Lower lobe of right lung (tissue), 2 donors: ENCODE measurements around the gene GFPT2. TPM values are rescaled to one million over a fixed set of nuclear protein-coding genes. Genes with fewer than 3 reads are reported as not detected.

ENCODE experiments used
- ATAC-seq, 2 donors: fragments of 200-7000 bp; cut with Tn5 transposase; one replicate each; pipeline ENCODE4 v1.9.1; 2020 to 2022; ENCODE audit warnings: mild to moderate bottlenecking in 2 of 2, moderate library complexity in 2 of 2
- DNase-seq: peaks from one replicate; pipeline ENCODE4 v3.0.0-alpha.2; 2020
- H3K27ac ChIP-seq: fragments of 200-600 bp; one replicate; pipeline ENCODE4 v1.8.0; 2022
- H3K27me3 ChIP-seq: fragments of 200-600 bp; one replicate; pipeline ENCODE4 v1.8.0; 2022; ENCODE audit warnings: low read depth
- H3K36me3 ChIP-seq: fragments of 200-600 bp; one replicate; pipeline ENCODE4 v1.8.0; 2022; ENCODE audit warnings: mild to moderate bottlenecking
- H3K4me1 ChIP-seq: fragments of 200-600 bp; one replicate; pipeline ENCODE4 v1.8.0; 2022
- H3K4me3 ChIP-seq: fragments of 200-600 bp; one replicate; pipeline ENCODE4 v1.8.0; 2022; ENCODE audit warnings: mild to moderate bottlenecking
- H3K9me3 ChIP-seq: fragments of 200-600 bp; one replicate; pipeline ENCODE4 v1.8.0; 2022
- intact Hi-C: fragments of 100-400 bp; cut with DNase I; formaldehyde crosslinking; loops from one replicate; pipeline ENCODE4 v1.11.0; 2022
- total RNA-seq: library from RNA; stranded (reverse); fragmentation: NEBNext Ultra II Directional; extraction: Animal tissue kit (Norgen Biotek cat#: 25700); gene quantifications from one replicate; pipeline ENCODE4 v1.2.1, GENCODE V29; 2021
- TF ChIP-seq, protein P1 (sequence below): fragments of 200-600 bp; IDR thresholded peaks from one replicate; pipeline ENCODE4 v1.8.0; 2022; ENCODE audit warnings: antibody characterized with exemption, mild to moderate bottlenecking
- donor health status: DM: no; HTN: yes; CAD: no; lungs with severe emphysema.

GFPT2 gene
- total RNA-seq, 1 donor from 2014 or later = 13.4 TPM

DNA sequence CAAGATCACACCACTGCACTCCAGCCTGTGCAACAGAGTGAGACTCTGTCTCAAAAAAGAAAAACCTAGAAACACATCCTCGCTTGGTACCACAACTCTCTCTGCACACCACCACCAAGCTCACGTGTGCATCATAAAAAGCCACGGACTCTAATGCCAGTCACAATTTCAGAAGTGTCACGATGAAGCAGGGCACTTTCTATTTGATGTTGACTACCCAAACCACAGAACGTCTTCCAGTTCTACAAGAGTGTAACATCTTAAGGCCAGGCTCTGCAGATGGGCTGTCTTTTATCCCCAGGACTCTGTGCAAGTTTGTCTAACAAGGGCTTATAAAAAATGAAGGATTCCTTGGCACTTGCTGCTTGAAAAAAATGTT, 22.9 kb downstream of the GFPT2 start:
- Histone ChIP-seq H3K9me3 (no peaks in the 10 kb centered on the region), H3K4me1 (peaks cover 6% of the 10 kb centered on the region), H3K27me3 (no peaks in the 10 kb centered on the region), H3K36me3 (peaks cover 18% of the 10 kb centered on the region), H3K4me3 (no peak overlapping the region), H3K27ac (peak overlapping the region; percentile 11)
- TF ChIP-seq, protein P1, sequence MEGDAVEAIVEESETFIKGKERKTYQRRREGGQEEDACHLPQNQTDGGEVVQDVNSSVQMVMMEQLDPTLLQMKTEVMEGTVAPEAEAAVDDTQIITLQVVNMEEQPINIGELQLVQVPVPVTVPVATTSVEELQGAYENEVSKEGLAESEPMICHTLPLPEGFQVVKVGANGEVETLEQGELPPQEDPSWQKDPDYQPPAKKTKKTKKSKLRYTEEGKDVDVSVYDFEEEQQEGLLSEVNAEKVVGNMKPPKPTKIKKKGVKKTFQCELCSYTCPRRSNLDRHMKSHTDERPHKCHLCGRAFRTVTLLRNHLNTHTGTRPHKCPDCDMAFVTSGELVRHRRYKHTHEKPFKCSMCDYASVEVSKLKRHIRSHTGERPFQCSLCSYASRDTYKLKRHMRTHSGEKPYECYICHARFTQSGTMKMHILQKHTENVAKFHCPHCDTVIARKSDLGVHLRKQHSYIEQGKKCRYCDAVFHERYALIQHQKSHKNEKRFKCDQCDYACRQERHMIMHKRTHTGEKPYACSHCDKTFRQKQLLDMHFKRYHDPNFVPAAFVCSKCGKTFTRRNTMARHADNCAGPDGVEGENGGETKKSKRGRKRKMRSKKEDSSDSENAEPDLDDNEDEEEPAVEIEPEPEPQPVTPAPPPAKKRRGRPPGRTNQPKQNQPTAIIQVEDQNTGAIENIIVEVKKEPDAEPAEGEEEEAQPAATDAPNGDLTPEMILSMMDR = no peak
- ATAC-seq (no peak), DNase-seq (no peak)
- intact Hi-C loops = no loop called here

DNA sequence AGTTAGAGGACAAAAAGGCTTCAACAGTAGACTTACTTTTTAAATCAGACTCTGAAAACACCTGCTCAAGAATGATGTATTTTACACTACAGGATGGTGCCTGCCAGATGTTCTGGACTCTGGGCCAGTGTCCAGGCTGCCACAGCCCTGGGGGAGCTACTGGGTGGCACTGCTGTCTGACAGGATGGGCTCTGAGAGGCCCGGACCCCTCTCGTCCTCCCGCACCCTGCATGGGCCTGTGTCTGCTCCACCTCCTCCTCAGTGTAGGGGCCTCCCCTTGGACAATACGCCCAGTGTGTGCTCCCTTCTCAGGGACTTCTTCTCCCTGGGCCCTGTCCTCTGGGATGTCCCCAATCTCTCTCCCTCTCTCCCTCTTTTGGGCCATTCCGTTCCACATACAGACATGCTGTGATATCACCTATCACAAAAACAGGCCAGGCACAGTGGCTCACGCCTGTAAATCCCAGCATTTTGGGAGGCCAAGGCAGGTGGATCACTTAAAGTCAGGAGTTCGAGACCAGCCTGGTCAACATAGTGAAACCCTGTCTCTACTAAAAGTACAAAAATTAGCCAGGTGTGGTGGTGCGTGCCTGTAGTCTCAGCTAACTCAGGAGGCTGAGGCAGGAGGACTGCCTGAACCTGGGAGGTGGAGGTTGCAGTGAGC, 23.4 kb downstream of the GFPT2 start:
- peak overlapping the region; percentile 34 for H3K27ac ChIP-seq
- H3K4me1 ChIP-seq = peaks cover 6% of the 10 kb centered on the region
- H3K36me3 ChIP-seq = peaks cover 16% of the 10 kb centered on the region
- intact Hi-C loops = no loop called here
- ATAC-seq (no peak), DNase-seq (peak; percentile 35)
- TF ChIP-seq, protein P1 = no peak
- no peak overlapping the region for H3K4me3 ChIP-seq
- no peaks in the 10 kb centered on the region for H3K9me3 ChIP-seq
- H3K27me3 ChIP-seq = no peaks in the 10 kb centered on the region

DNA sequence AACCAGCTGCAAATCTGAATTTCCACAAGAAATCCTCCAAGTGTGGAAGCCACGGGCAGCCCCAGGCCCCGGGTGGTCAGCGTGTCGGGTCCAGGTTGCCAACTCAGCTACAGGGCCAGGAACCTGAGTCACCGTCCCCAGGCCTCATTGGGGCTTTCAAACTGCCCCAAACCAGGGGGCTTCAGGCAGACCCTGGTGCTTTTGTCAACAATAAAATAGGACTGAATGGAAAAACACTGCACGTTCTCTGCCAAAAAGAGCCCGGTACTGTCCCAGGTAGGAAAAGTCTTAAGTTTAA, 24.0 kb downstream of the GFPT2 start:
- intact Hi-C loops = no loop called here
- ATAC-seq (no peak), DNase-seq (peak; percentile 34)
- H3K27ac ChIP-seq = no peak overlapping the region
- no peaks in the 10 kb centered on the region for H3K9me3 ChIP-seq
- peaks cover 12% of the 10 kb centered on the region for H3K36me3 ChIP-seq
- H3K4me1 ChIP-seq = peaks cover 6% of the 10 kb centered on the region
- TF ChIP-seq, protein P1 = no peak
- H3K27me3 ChIP-seq = no peaks in the 10 kb centered on the region
- H3K4me3 ChIP-seq = no peak overlapping the region

DNA sequence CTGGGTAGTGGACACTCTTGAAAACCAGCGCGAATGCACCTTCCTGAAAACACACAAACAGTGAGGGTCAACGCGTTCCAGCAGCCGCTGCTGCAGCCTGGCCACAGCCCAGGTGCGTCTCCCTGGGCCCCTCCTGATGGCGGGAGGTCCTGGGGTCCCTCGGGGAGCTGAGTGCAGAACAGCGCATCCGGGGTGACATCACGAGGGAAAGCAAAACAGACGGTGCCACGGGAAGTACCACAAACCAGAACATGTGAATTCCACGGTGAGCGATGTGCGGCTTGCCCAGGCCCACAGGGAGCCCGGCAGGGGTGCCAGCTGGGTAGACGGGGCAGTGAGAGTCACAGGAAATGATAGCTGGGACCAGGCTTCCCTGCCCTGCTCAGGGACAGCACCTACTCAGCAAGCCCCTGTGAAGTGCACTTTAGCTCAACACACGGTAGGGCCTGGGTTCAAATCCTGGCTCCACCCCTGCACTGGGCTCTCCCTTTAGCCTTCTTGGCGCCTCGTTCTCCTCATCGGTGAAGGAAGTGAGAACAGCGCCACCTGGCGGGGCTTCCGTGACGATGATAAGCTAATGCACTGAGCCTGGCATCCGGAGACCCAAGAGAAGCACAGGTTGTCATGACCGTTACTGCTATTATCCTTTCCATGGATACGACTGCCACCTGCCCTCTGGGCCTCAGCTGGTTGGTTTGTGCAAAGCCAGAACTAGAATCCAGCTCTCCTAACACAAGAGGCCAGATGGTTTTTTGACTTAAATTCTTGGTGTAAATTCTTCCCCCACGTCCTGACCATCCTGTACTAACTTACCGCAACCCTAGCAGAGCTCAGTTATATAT, 24.6 kb downstream of the GFPT2 start:
- peak; percentile 72 to 80 for ATAC-seq
- no peaks in the 10 kb centered on the region for H3K9me3 ChIP-seq
- H3K4me1 ChIP-seq = peaks cover 6% of the 10 kb centered on the region
- H3K4me3 ChIP-seq = no peak overlapping the region
- intact Hi-C loops = no loop called here
- DNase-seq = peak; percentile 91
- TF ChIP-seq, protein P1 = peak; percentile 79
- H3K36me3 ChIP-seq = peaks cover 12% of the 10 kb centered on the region
- H3K27me3 ChIP-seq = no peaks in the 10 kb centered on the region
- no peak overlapping the region for H3K27ac ChIP-seq

DNA sequence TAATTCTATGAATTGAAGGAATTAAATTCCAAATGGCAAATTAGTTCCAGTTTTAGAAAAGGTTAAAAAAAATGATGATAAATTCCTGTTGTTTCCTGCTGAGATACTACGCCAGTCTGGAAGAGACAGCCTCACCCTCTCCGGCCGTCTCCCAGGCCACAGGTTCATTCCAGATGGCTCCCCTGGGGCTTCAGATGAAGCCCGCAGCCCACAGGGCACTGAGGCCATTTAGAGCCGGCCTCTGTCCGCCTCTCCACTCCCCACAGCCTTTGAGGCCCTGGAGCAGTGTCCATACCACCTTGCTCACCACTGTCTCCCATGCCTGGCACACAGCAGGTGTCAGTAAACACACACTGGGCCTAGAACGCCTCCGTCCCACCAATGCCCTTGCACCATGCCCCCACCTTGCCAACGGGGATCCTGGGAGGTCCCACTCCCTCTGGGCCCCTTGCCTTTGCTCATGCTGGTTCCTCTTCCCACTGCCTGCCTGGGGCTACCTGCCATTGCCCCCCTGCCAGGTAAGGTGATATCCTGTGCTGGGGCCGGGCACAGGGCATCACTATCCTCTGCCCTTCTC, 26.1 kb downstream of the GFPT2 start:
- Histone ChIP-seq H3K36me3 (peaks cover 17% of the 10 kb centered on the region), H3K4me3 (no peak overlapping the region), H3K27me3 (no peaks in the 10 kb centered on the region), H3K4me1 (peaks cover 6% of the 10 kb centered on the region), H3K27ac (no peak overlapping the region), H3K9me3 (no peaks in the 10 kb centered on the region)
- no peak for DNase-seq
- no peak for ATAC-seq
- intact Hi-C loops = no loop called here
- TF ChIP-seq, protein P1 = no peak
